NT2/D1 (cell line): ENCODE data around the gene RREB1.

Experiments used
- SUZ12 ChIP-seq: IDR thresholded peaks from 2 replicates; pipeline ENCODE4 v1.6.1; 2011; ENCODE audit not compliant: insufficient read length, insufficient read depth; ENCODE audit errors: extremely low read depth
- ZNF274 ChIP-seq: IDR thresholded peaks from 2 replicates; pipeline ENCODE4 v1.6.1; 2011; ENCODE audit warnings: mild to moderate bottlenecking, low read depth, low read length

DNA sequence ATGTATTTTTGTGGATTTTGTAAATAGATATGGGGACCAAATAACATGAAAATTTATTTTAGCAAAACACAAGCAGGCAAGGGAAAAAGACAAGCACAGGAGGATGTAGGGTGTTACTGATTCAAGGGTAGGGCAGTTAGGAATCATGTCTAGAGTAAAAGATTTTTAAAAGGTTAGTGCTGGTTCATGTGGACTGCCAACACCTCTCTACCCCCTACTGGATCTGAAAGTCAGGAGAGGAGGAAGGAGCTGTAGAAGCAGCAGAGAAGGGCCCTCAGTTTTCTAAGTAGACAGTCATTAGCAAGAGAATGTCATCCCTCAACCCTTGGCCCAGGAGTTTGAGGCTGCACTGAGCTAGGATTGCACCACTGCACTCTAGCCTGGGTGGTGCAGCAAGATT is 95.2 kb downstream of the RREB1 start:
- TF ChIP-seq ZNF274 (no peak), SUZ12 (no peak)
